Heart right ventricle (tissue), 16 donors: Measurements from ENCODE around the gene NPPB. TPM values are rescaled to one million over a fixed set of nuclear protein-coding genes. Genes with fewer than 3 reads are reported as not detected.

ENCODE experiments used
- ATAC-seq, 8 donors: fragments of 200-7000 bp; cut with Tn5 transposase; one replicate each; pipeline ENCODE4 v1.9.1; 2020; ENCODE audit warnings: mild to moderate bottlenecking in 8 of 8, moderate library complexity in 8 of 8, moderate number of reproducible peaks in 1 of 8
- DNase-seq, 2 donors: peaks; one replicate each; pipeline ENCODE4 v3.0.0-alpha.2; 2020
- H3K27ac ChIP-seq, 10 donors: fragments of 200-600 bp; sonication (generic) in 2 of 10; one replicate each; pipeline versions ENCODE4 v1.5.0 to v1.8.0; 2020 to 2022; ENCODE audit warnings: mild to moderate bottlenecking in 3 of 10
- H3K27me3 ChIP-seq, 7 donors: fragments of 200-600 bp; one replicate each; pipeline ENCODE4 v1.8.0; 2021 to 2022; ENCODE audit warnings: mild to moderate bottlenecking in 2 of 7
- H3K36me3 ChIP-seq, 9 donors: fragments of 200-600 bp; sonication (generic) in 1 of 9; one replicate each; pipeline versions ENCODE4 v1.5.0 to v1.8.0; 2020 to 2022; ENCODE audit warnings: mild to moderate bottlenecking in 2 of 9
- H3K4me1 ChIP-seq, 9 donors: fragments of 200-600 bp; sonication (generic) in 1 of 9; one replicate each; pipeline versions ENCODE4 v1.5.0 to v1.8.0; 2020 to 2022; ENCODE audit warnings: mild to moderate bottlenecking in 4 of 9
- H3K4me3 ChIP-seq, 10 donors: fragments of 200-600 bp; sonication (generic) in 2 of 10; one replicate each; pipeline versions ENCODE4 v1.5.0 to v1.8.0; 2020 to 2022; ENCODE audit warnings: mild to moderate bottlenecking in 7 of 10, moderate library complexity in 2 of 10
- H3K9me3 ChIP-seq, 11 donors: fragments of 200-600 bp in 10 of 11; sonication (generic) in 2 of 11; one replicate each; pipeline versions ENCODE4 v1.5.0 to v1.8.0; 2013 to 2022; ENCODE audit warnings: mild to moderate bottlenecking in 2 of 11, control low read depth in 1 of 11, moderate library complexity in 1 of 11
- WGBS, 2 donors: extraction: QIAGEN DNeasy Blood & Tissue Kit; methylation state at CpG; one replicate each; pipeline ENCODE4 v1.1.7; 2013; ENCODE audit warnings: inconsistent platforms in 1 of 2; 5-methylcytosine and 5-hydroxymethylcytosine counted together
- intact Hi-C, 10 donors: fragments of 100-400 bp; cut with DNase I; formaldehyde crosslinking; loops; one replicate each; pipeline versions ENCODE4 v1.11.1 to v1.14.2; 2022
- polyA plus RNA-seq, 2 donors: library from polyadenylated mRNA; stranded (reverse); fragments of 200-250 nt; gene quantifications; one replicate each; pipeline ENCODE4 v1.2.3, GENCODE V29; 2013
- total RNA-seq, 10 donors: library from RNA; stranded (reverse); fragmentation: NEBNext Ultra II Directional in 3 of 10; extraction: Animal tissue kit (Norgen Biotek cat#: 25700) in 3 of 10; gene quantifications; one replicate each; pipeline versions ENCODE4 v1.2.1 to v1.2.4, GENCODE V29; 2021 to 2023
- TF ChIP-seq, protein P1 (sequence below), 9 donors: fragments of 200-600 bp; sonication (generic) in 2 of 9; IDR thresholded peaks; one replicate each; pipeline versions ENCODE4 v1.5.0 to v1.8.0; 2021 to 2022; ENCODE audit warnings: antibody characterized with exemption in 9 of 9, mild to moderate bottlenecking in 5 of 9, moderate library complexity in 1 of 9
- donor health status: Arrhythmogenic right ventricular cardiomyopathy.
- donor health status: ischemic (EF 13 %, LVEDD 7.1; RV severe dilation, severe dysfunction).
- donor health status: healthy with polysubstance abuse.
- donor health status: DM: no; HTN: yes; CAD: no.
- donor health status: DM: no; HTN: no; CAD: no.
- donor health status: ischemic (EF 25% LVEDD 6.9; RV normal size, moderate dysfunction).
- donor health status: ischemic (EF 25% LVEDD 5.7; RV mildly dilated, moderate dysfunction).
- donor health status: healthy.
- donor health status: DM: yes; HTN: yes; CAD: no.
- donor health status: Ischemic cardiomyopathy.
- donor health status: ischemic (EF 35%, LVEDD 5.7; RV mildly dilated, moderate dysfunction).
- donor health status: nonischemic (EF 11% LVEDD 7.7; RV severe dilation, severe dysfunction).
- donor health status: DM: yes; HTN: yes; CAD: no.
- donor health status: PGD.
- donor health status: ischemic (EF 29% LVEDD 5.4; RV normal size, mild dysfunction).
- donor health status: nonischemic (EF 23%, LVEDD 6.1; RV moderate dilation, normal function).

Gene NPPB
- total and polyA plus RNA-seq, 12 donors = 1.1 to 15,996 (median 291) TPM

GRCh38 chr1:11855430-11855829, 3.3 kb downstream of the NPPB start:
- H3K27ac ChIP-seq = peak overlapping the region in 1 of 10 donors; percentile 87

DNA sequence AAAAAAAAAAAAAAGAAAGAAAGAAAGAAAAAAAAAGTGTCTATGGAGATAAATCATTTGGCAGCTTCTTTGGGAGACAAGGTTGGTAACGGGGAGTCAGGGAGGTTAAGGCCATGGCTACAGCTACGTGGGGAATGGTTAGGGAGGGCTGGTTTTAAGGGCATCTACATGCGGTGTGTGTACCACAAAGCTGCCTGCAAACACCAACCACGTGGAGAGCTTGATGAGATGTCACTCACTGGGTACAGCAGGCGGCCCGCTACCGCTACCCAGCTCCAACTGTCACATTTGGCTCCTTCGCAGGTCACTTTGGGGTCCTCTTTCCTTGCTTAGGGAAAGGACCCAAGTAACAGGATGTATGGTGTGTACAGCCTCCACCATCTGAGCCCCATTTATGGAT, 4.2 kb downstream of the NPPB start:
- 67 to 75% methylated on average over 8 of the region's 8 CpGs for WGBS, 2 donors
- no peak for ATAC-seq
- H3K27ac ChIP-seq = no peak overlapping the region
- intact Hi-C loops = no loop called here
- H3K9me3 ChIP-seq = no peaks in the 10 kb centered on the region
- peaks cover 6 to 38% (median 30%) of the 10 kb centered on the region in 7 donors for H3K27me3 ChIP-seq
- DNase-seq = no peak
- peaks cover 0 to 10% (median 5%) of the 10 kb centered on the region in 9 donors for H3K4me1 ChIP-seq
- no peaks in the 10 kb centered on the region for H3K36me3 ChIP-seq
- no peak overlapping the region for H3K4me3 ChIP-seq
- TF ChIP-seq, protein P1, sequence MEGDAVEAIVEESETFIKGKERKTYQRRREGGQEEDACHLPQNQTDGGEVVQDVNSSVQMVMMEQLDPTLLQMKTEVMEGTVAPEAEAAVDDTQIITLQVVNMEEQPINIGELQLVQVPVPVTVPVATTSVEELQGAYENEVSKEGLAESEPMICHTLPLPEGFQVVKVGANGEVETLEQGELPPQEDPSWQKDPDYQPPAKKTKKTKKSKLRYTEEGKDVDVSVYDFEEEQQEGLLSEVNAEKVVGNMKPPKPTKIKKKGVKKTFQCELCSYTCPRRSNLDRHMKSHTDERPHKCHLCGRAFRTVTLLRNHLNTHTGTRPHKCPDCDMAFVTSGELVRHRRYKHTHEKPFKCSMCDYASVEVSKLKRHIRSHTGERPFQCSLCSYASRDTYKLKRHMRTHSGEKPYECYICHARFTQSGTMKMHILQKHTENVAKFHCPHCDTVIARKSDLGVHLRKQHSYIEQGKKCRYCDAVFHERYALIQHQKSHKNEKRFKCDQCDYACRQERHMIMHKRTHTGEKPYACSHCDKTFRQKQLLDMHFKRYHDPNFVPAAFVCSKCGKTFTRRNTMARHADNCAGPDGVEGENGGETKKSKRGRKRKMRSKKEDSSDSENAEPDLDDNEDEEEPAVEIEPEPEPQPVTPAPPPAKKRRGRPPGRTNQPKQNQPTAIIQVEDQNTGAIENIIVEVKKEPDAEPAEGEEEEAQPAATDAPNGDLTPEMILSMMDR (IDR thresholded peaks at IDR 0.05) = no peak

More at GRCh38 chr1:11855430-11855829, 3.3 kb downstream of the NPPB start:
- Histone ChIP-seq H3K9me3 (no peaks in the 10 kb centered on the region), H3K4me3 (no peak overlapping the region), H3K4me1 (peaks cover 0 to 13% (median 5%) of the 10 kb centered on the region in 9 donors), H3K36me3 (no peaks in the 10 kb centered on the region), H3K27me3 (peaks cover 6 to 47% (median 39%) of the 10 kb centered on the region in 7 donors)
- intact Hi-C loops = no loop called here
- ATAC-seq = no peak
- 81% methylated on average over 8 of the region's 8 CpGs for WGBS, 2 donors
- TF ChIP-seq, protein P1 (IDR thresholded peaks at IDR 0.05) = no peak
- DNase-seq = no peak

DNA sequence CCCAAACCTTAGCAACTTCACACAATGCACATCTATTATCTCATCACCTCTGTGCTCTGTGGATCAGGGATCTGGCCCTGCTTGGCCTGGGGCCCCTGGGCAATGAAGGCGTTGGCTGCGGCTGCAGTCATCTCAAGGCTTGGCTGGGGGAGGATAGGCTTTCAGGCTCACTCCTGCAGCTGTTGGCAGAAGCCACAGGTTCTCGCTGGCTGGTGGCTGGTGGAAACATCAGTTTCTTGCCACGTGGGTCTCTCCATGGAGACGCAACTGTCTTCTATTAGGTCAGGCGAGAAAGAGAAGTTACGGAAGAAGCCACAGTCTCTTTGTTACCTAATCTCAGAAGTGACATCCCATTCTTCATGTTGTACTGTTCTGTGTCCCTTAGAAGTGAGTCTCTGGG, 7.6 kb downstream of the NPPB start:
- Histone ChIP-seq H3K27ac (no peak overlapping the region), H3K27me3 (peaks cover 0 to 11% (median 0%) of the 10 kb centered on the region in 7 donors), H3K4me3 (no peak overlapping the region), H3K36me3 (peaks cover 0 to 19% (median 0%) of the 10 kb centered on the region in 9 donors), H3K9me3 (no peaks in the 10 kb centered on the region), H3K4me1 (peaks cover 0 to 12% (median 0%) of the 10 kb centered on the region in 9 donors)
- no peak for DNase-seq
- TF ChIP-seq, protein P1 (IDR thresholded peaks at IDR 0.05) = no peak
- intact Hi-C loops = no loop called here
- ATAC-seq = no peak
- 85 to 86% methylated on average over 7 of the region's 7 CpGs for WGBS, 2 donors

GRCh38 chr1:11850156-11850555, 8.6 kb downstream of the NPPB start:
- no peak for ATAC-seq
- Histone ChIP-seq H3K4me1 (peaks cover 0 to 16% (median 0%) of the 10 kb centered on the region in 9 donors), H3K27ac (no peak overlapping the region), H3K9me3 (no peaks in the 10 kb centered on the region), H3K27me3 (peaks cover 0 to 11% (median 0%) of the 10 kb centered on the region in 7 donors), H3K36me3 (peaks cover 0 to 27% (median 3%) of the 10 kb centered on the region in 9 donors), H3K4me3 (no peak overlapping the region)
- intact Hi-C loops = no loop called here
- WGBS, 2 donors = 60 to 66% methylated on average over 11 of the region's 11 CpGs
- no peak for DNase-seq
- TF ChIP-seq, protein P1 (IDR thresholded peaks at IDR 0.05) = no peak
